K562 treated with DMSO at 1 percent for 12 hours (cell line): ENCODE data around the gene MISFA. TPM values are rescaled to one million over a fixed set of nuclear protein-coding genes. Genes with fewer than 3 reads are reported as not detected.

Experiments
- total RNA-seq: library from RNA; unstranded; fragments of 300-600 nt; gene quantifications from 2 replicates; pipeline ENCODE4 v1.2.3, GENCODE V29; 2022; ENCODE audit not compliant: insufficient read depth

The MISFA gene
- not detected in 2 replicates for total RNA-seq

GRCh38 chr11:18599739-18600230, at the start of gene MISFA:
Gene MISFA, plus strand, starts transcription at chr11:18599789. Its CDS starts 140 bp downstream, at chr11:18599929.

GRCh38 chr11:18588297-18589252, 11.0 kb upstream of the MISFA start, which contains the start of gene UEVLD:
Gene UEVLD, minus strand, starts transcription at chr11:18588734. Its CDS starts 80 bp downstream, at chr11:18588654.

GRCh38 chr11:18634140-18635032, 34.8 kb downstream of the MISFA start, which contains the start of gene SPTY2D1:
Gene SPTY2D1, minus strand, starts transcription at chr11:18634342. Its CDS starts 85 bp downstream, at chr11:18634257.

Other genes with a start within 250 kb of the MISFA start
- gene LDHA, start 205.2 kb upstream of the MISFA start, total RNA-seq = 176 and 223 TPM in 2 replicates
- gene LDHC, start 187.5 kb upstream of the MISFA start, total RNA-seq = not detected in 2 replicates
- 0.25 TPM in 1 of 2 replicates, not detected in the other for gene LDHAL6A, start 143.9 kb upstream of the MISFA start, total RNA-seq
- 61.1 and 81.2 TPM in 2 replicates for gene TSG101, start 72.8 kb upstream of the MISFA start, total RNA-seq
- 2.6 and 7.8 TPM in 2 replicates for gene UEVLD, start 11.1 kb upstream of the MISFA start, total RNA-seq
- gene SPTY2D1, start 34.6 kb downstream of the MISFA start, total RNA-seq = 4.1 and 15.0 TPM in 2 replicates
- gene TMEM86A, start 99.0 kb downstream of the MISFA start, total RNA-seq = 0.64 and 3.0 TPM in 2 replicates
- gene IGSF22, start 126.4 kb downstream of the MISFA start, total RNA-seq = not detected in 2 replicates
- not detected in 2 replicates for gene PTPN5, start 192.0 kb downstream of the MISFA start, total RNA-seq